ENCODE measurements around the gene ELP1. TPM values are rescaled to one million over a fixed set of nuclear protein-coding genes. Genes with fewer than 3 reads are reported as not detected.

ELP1 gene
- total RNA-seq, 1 donor from 2014 or later: 23.2 TPM

DNA sequence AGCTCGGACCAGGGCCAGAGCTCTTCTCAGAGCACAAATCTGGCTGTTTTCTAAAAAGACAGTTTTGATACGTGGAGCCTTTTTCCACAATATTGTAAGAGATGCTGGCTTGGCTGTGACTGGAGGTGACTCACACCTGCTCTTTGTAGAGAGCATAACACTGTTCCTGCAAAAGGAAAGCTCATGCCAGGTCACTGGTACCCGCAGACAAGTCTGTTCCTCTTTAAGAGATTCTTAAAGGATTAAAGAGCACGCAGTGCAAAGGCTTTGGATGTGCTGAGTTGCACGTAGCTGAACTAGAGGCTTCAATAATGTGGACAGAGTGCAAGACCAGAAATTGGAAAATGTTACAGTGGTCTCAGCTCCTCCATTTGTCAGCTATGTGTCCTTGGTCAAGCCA is 97.1 kb downstream of the ELP1 start:
- Mint-ChIP-seq H3K4me3 (ENCODE audit: unreplicated experiment) (no peak overlapping the region), H3K27me3 (ENCODE audit: unreplicated experiment) (no peaks in the 10 kb centered on the region), H3K9me3 (ENCODE audit: unreplicated experiment) (no peaks in the 10 kb centered on the region), H3K36me3 (ENCODE audit: low read depth, unreplicated experiment) (no peaks in the 10 kb centered on the region), H3K27ac (ENCODE audit: unreplicated experiment) (no peak overlapping the region), H3K4me1 (ENCODE audit: unreplicated experiment) (peaks cover 11% of the 10 kb centered on the region)
- no peak for DNase-seq (ENCODE audit: low spot score)
- no peak for TF ChIP-seq CTCF (IDR thresholded peaks at IDR 0.05; ENCODE audit: unreplicated experiment)

- Mint-ChIP-seq H3K27ac (ENCODE audit: unreplicated experiment) (no peak overlapping the region), H3K4me3 (ENCODE audit: unreplicated experiment) (no peak overlapping the region), H3K36me3 (ENCODE audit: low read depth, unreplicated experiment) (no peaks in the 10 kb centered on the region), H3K4me1 (ENCODE audit: unreplicated experiment) (peaks cover 11% of the 10 kb centered on the region), H3K27me3 (ENCODE audit: unreplicated experiment) (no peaks in the 10 kb centered on the region), H3K9me3 (ENCODE audit: unreplicated experiment) (no peaks in the 10 kb centered on the region)
- no peak for DNase-seq (ENCODE audit: low spot score)
- TF ChIP-seq CTCF (IDR thresholded peaks at IDR 0.05; ENCODE audit: unreplicated experiment): no peak
Measured at GRCh38 chr9:108836319-108836718, 97.6 kb downstream of the ELP1 start.

DNA sequence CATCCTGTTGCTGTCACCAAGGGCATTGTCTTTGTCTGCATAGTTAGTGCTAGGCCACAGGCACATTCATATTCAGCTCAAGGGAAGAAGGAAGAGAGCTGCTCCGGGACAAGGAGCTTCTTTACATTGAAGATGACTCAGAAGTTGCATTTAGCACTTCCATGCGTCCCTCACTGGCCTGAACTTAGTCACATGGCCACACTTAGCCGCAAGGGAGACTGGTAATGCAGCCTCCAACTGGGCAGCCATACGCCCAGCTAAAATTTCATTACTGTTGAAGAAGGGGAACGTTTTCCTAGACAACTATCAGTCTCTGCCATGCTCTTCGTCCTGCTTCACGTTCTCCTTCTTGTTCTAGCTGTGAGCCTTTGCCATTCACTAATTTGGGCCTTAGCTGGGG is 98.1 kb downstream of the ELP1 start:
- TF ChIP-seq CTCF (IDR thresholded peaks at IDR 0.05; ENCODE audit: unreplicated experiment): no peak
- Mint-ChIP-seq H3K27me3 (ENCODE audit: unreplicated experiment) (no peaks in the 10 kb centered on the region), H3K9me3 (ENCODE audit: unreplicated experiment) (no peaks in the 10 kb centered on the region), H3K27ac (ENCODE audit: unreplicated experiment) (no peak overlapping the region), H3K36me3 (ENCODE audit: low read depth, unreplicated experiment) (peaks cover under 1% of the 10 kb centered on the region), H3K4me3 (ENCODE audit: unreplicated experiment) (no peak overlapping the region), H3K4me1 (ENCODE audit: unreplicated experiment) (peaks cover 11% of the 10 kb centered on the region)
- no peak for DNase-seq (ENCODE audit: low spot score)

- Mint-ChIP-seq H3K4me3 (ENCODE audit: unreplicated experiment) (no peak overlapping the region), H3K9me3 (ENCODE audit: unreplicated experiment) (no peaks in the 10 kb centered on the region), H3K4me1 (ENCODE audit: unreplicated experiment) (peaks cover 17% of the 10 kb centered on the region), H3K27ac (ENCODE audit: unreplicated experiment) (no peak overlapping the region), H3K36me3 (ENCODE audit: low read depth, unreplicated experiment) (peaks cover 5% of the 10 kb centered on the region), H3K27me3 (ENCODE audit: unreplicated experiment) (no peaks in the 10 kb centered on the region)
- DNase-seq (ENCODE audit: low spot score): no peak
- no peak for TF ChIP-seq CTCF (IDR thresholded peaks at IDR 0.05; ENCODE audit: unreplicated experiment)
Measured at GRCh38 chr9:108834959-108835665, 98.8 kb downstream of the ELP1 start.

DNA sequence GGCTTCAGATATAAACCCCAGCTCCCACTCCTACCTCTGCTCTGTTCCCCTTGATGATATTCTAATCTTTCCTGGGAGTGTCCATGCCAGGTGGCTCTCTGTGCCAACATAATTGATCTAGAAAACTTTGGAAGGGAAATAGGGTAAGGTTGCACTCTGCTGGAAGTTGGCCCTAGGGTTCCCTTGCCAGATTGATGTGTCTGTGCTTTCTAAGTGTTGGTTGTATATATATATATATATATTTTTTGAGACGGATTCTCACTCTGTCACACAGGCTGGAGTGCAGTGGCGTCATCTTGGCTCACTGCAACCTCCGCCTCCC is 101.8 kb downstream of the ELP1 start:
- H3K27ac Mint-ChIP-seq (ENCODE audit: unreplicated experiment): no peak overlapping the region
- H3K27me3 Mint-ChIP-seq (ENCODE audit: unreplicated experiment): no peaks in the 10 kb centered on the region
- H3K36me3 Mint-ChIP-seq (ENCODE audit: low read depth, unreplicated experiment): peaks cover 5% of the 10 kb centered on the region
- H3K4me3 Mint-ChIP-seq (ENCODE audit: unreplicated experiment): no peak overlapping the region
- no peaks in the 10 kb centered on the region for H3K9me3 Mint-ChIP-seq (ENCODE audit: unreplicated experiment)
- peaks cover 17% of the 10 kb centered on the region for H3K4me1 Mint-ChIP-seq (ENCODE audit: unreplicated experiment)
- DNase-seq (ENCODE audit: low spot score): no peak
- TF ChIP-seq CTCF (IDR thresholded peaks at IDR 0.05; ENCODE audit: unreplicated experiment): no peak
